ENCODE results near the gene TRAF7.
"Not testable (repeated sequence)": the region's sequence is repeated elsewhere in the genome, so short reads cannot be mapped to it uniquely, and the experiment has no call there.

Gene TRAF7

GRCh38 chr16:2111412-2112335 is 43.9 kb upstream of the TRAF7 start:
- not testable (repeated sequence) for H3K36me3 ChIP-seq (ENCODE audit: control insufficient read depth, insufficient read depth, low read length); H3K4me1 ChIP-seq (ENCODE audit: control insufficient read depth, insufficient read depth, low read length); H3K9me3 ChIP-seq (ENCODE audit: control insufficient read depth, low read length); H3K27me3 ChIP-seq (ENCODE audit: control insufficient read depth, insufficient read depth, low read length, poor library complexity, severe bottlenecking); H3K27ac ChIP-seq (ENCODE audit: insufficient read depth, low read depth, low read length, poor library complexity, severe bottlenecking); H3K4me3 ChIP-seq (ENCODE audit: insufficient read depth, low read depth, low read length)
- 96 to 97% methylated on average over 59 to 64 of the region's 65 CpGs for WGBS, 2 experiments

- H3K4me3 ChIP-seq (ENCODE audit: insufficient read depth, low read depth, low read length); H3K36me3 ChIP-seq (ENCODE audit: control insufficient read depth, insufficient read depth, low read length); H3K27me3 ChIP-seq (ENCODE audit: control insufficient read depth, insufficient read depth, low read length, poor library complexity, severe bottlenecking); H3K9me3 ChIP-seq (ENCODE audit: control insufficient read depth, low read length); H3K4me1 ChIP-seq (ENCODE audit: control insufficient read depth, insufficient read depth, low read length); H3K27ac ChIP-seq (ENCODE audit: insufficient read depth, low read depth, low read length, poor library complexity, severe bottlenecking): not testable (repeated sequence)
- WGBS, 2 experiments = 95% methylated on average over 28 of the region's 30 CpGs
Observed at GRCh38 chr16:2112539-2113106, 43.0 kb upstream of the TRAF7 start.

- H3K4me3 ChIP-seq (ENCODE audit: insufficient read depth, low read depth, low read length); H3K9me3 ChIP-seq (ENCODE audit: control insufficient read depth, low read length); H3K27me3 ChIP-seq (ENCODE audit: control insufficient read depth, insufficient read depth, low read length, poor library complexity, severe bottlenecking); H3K27ac ChIP-seq (ENCODE audit: insufficient read depth, low read depth, low read length, poor library complexity, severe bottlenecking); H3K4me1 ChIP-seq (ENCODE audit: control insufficient read depth, insufficient read depth, low read length); H3K36me3 ChIP-seq (ENCODE audit: control insufficient read depth, insufficient read depth, low read length): not testable (repeated sequence)
- 95% methylated on average over 26 of the region's 26 CpGs for WGBS, 2 experiments
Observed at GRCh38 chr16:2114225-2114624, 41.4 kb upstream of the TRAF7 start.

GRCh38 chr16:2114885-2115590 is 40.5 kb upstream of the TRAF7 start:
- H3K27me3 ChIP-seq (ENCODE audit: control insufficient read depth, insufficient read depth, low read length, poor library complexity, severe bottlenecking); H3K4me1 ChIP-seq (ENCODE audit: control insufficient read depth, insufficient read depth, low read length); H3K27ac ChIP-seq (ENCODE audit: insufficient read depth, low read depth, low read length, poor library complexity, severe bottlenecking); H3K36me3 ChIP-seq (ENCODE audit: control insufficient read depth, insufficient read depth, low read length); H3K9me3 ChIP-seq (ENCODE audit: control insufficient read depth, low read length); H3K4me3 ChIP-seq (ENCODE audit: insufficient read depth, low read depth, low read length): not testable (repeated sequence)
- WGBS, 2 experiments = 94 to 97% methylated on average over 27 to 33 of the region's 34 CpGs

- H3K36me3 ChIP-seq (ENCODE audit: control insufficient read depth, insufficient read depth, low read length) = no peaks in the 10 kb centered on the region
- WGBS, 2 experiments = 93 to 94% methylated on average over 9 of the region's 13 CpGs
- H3K27me3 ChIP-seq (ENCODE audit: control insufficient read depth, insufficient read depth, low read length, poor library complexity, severe bottlenecking) = no peaks in the 10 kb centered on the region
- H3K27ac ChIP-seq (ENCODE audit: insufficient read depth, low read depth, low read length, poor library complexity, severe bottlenecking) = no peak overlapping the region
- no peak overlapping the region for H3K4me3 ChIP-seq (ENCODE audit: insufficient read depth, low read depth, low read length)
- H3K9me3 ChIP-seq (ENCODE audit: control insufficient read depth, low read length) = no peaks in the 10 kb centered on the region
- H3K4me1 ChIP-seq (ENCODE audit: control insufficient read depth, insufficient read depth, low read length) = no peaks in the 10 kb centered on the region
Observed at GRCh38 chr16:2115591-2115973, 40.0 kb upstream of the TRAF7 start.

- 92 to 94% methylated on average over 13 to 21 of the region's 24 CpGs for WGBS, 2 experiments
Observed at GRCh38 chr16:2116428-2116827, 39.2 kb upstream of the TRAF7 start.

GRCh38 chr16:2117341-2117740 is 38.2 kb upstream of the TRAF7 start:
- 97 to 100% methylated on average over 17 to 19 of the region's 25 CpGs for WGBS, 2 experiments
- not testable (repeated sequence) for H3K9me3 ChIP-seq (ENCODE audit: control insufficient read depth, low read length); H3K36me3 ChIP-seq (ENCODE audit: control insufficient read depth, insufficient read depth, low read length); H3K4me3 ChIP-seq (ENCODE audit: insufficient read depth, low read depth, low read length); H3K27ac ChIP-seq (ENCODE audit: insufficient read depth, low read depth, low read length, poor library complexity, severe bottlenecking); H3K27me3 ChIP-seq (ENCODE audit: control insufficient read depth, insufficient read depth, low read length, poor library complexity, severe bottlenecking); H3K4me1 ChIP-seq (ENCODE audit: control insufficient read depth, insufficient read depth, low read length)

More at GRCh38 chr16:2116428-2116827, 39.2 kb upstream of the TRAF7 start:
- H3K9me3 ChIP-seq (ENCODE audit: control insufficient read depth, low read length); H3K4me3 ChIP-seq (ENCODE audit: insufficient read depth, low read depth, low read length); H3K36me3 ChIP-seq (ENCODE audit: control insufficient read depth, insufficient read depth, low read length); H3K4me1 ChIP-seq (ENCODE audit: control insufficient read depth, insufficient read depth, low read length); H3K27me3 ChIP-seq (ENCODE audit: control insufficient read depth, insufficient read depth, low read length, poor library complexity, severe bottlenecking); H3K27ac ChIP-seq (ENCODE audit: insufficient read depth, low read depth, low read length, poor library complexity, severe bottlenecking): not testable (repeated sequence)

- not testable (repeated sequence) for H3K4me3 ChIP-seq (ENCODE audit: insufficient read depth, low read depth, low read length); H3K36me3 ChIP-seq (ENCODE audit: control insufficient read depth, insufficient read depth, low read length); H3K4me1 ChIP-seq (ENCODE audit: control insufficient read depth, insufficient read depth, low read length); H3K27me3 ChIP-seq (ENCODE audit: control insufficient read depth, insufficient read depth, low read length, poor library complexity, severe bottlenecking); H3K27ac ChIP-seq (ENCODE audit: insufficient read depth, low read depth, low read length, poor library complexity, severe bottlenecking); H3K9me3 ChIP-seq (ENCODE audit: control insufficient read depth, low read length)
- WGBS, 2 experiments = 90 to 94% methylated on average over 22 to 25 of the region's 35 CpGs
Observed at GRCh38 chr16:2117960-2118722, 37.4 kb upstream of the TRAF7 start.

- not testable (repeated sequence) for H3K9me3 ChIP-seq (ENCODE audit: control insufficient read depth, low read length); H3K27me3 ChIP-seq (ENCODE audit: control insufficient read depth, insufficient read depth, low read length, poor library complexity, severe bottlenecking); H3K4me3 ChIP-seq (ENCODE audit: insufficient read depth, low read depth, low read length); H3K27ac ChIP-seq (ENCODE audit: insufficient read depth, low read depth, low read length, poor library complexity, severe bottlenecking); H3K36me3 ChIP-seq (ENCODE audit: control insufficient read depth, insufficient read depth, low read length)
- WGBS, 2 experiments = 59 to 60% methylated on average over 9 of the region's 9 CpGs
- H3K4me1 ChIP-seq (ENCODE audit: control insufficient read depth, insufficient read depth, low read length) = peaks cover 18% of the 10 kb centered on the region
Observed at GRCh38 chr16:2121325-2121724, 34.3 kb upstream of the TRAF7 start.

GRCh38 chr16:2121853-2122252 is 33.7 kb upstream of the TRAF7 start:
- Histone ChIP-seq H3K4me1 (ENCODE audit: control insufficient read depth, insufficient read depth, low read length) (peaks cover 18% of the 10 kb centered on the region), H3K27ac (ENCODE audit: insufficient read depth, low read depth, low read length, poor library complexity, severe bottlenecking) (no peak overlapping the region), H3K9me3 (ENCODE audit: control insufficient read depth, low read length) (no peaks in the 10 kb centered on the region), H3K27me3 (ENCODE audit: control insufficient read depth, insufficient read depth, low read length, poor library complexity, severe bottlenecking) (no peaks in the 10 kb centered on the region), H3K36me3 (ENCODE audit: control insufficient read depth, insufficient read depth, low read length) (no peaks in the 10 kb centered on the region), H3K4me3 (ENCODE audit: insufficient read depth, low read depth, low read length) (no peak overlapping the region)
- 85 to 90% methylated on average over 17 to 18 of the region's 19 CpGs for WGBS, 2 experiments

Data from ectodermal cell (in vitro differentiated cells).